GM18507 (cell line): Measurements from ENCODE around the gene SLC25A39.
"Not testable (repeated sequence)": the region's sequence is repeated elsewhere in the genome, so short reads cannot be mapped to it uniquely, and the experiment has no call there.

Source experiments
- DNase-seq: peaks from one replicate; pipeline ENCODE4 v3.0.0; 2011; ENCODE audit warnings: low read depth; ENCODE audit not compliant: insufficient read length; ENCODE audit errors: extremely low spot score
- FAIRE-seq: peaks from 2 replicates; lab custom pipeline; 2011; peaks lifted over from hg19 to GRCh38; lab: Jason Lieb, UNC

The SLC25A39 gene

GRCh38 chr17:44340553-44340952, 15.9 kb upstream of the SLC25A39 start:
- FAIRE-seq, DNase-seq: not testable (repeated sequence)

GRCh38 chr17:44338702-44339101, 14.1 kb upstream of the SLC25A39 start:
- FAIRE-seq: no peak

GRCh38 chr17:44335968-44336367, 11.3 kb upstream of the SLC25A39 start:
- FAIRE-seq: no peak
- no peak for DNase-seq

More at GRCh38 chr17:44338702-44339101, 14.1 kb upstream of the SLC25A39 start:
- no peak for DNase-seq

- DNase-seq (no peak), FAIRE-seq (no peak)
Observed at GRCh38 chr17:44335564-44335963, 10.9 kb upstream of the SLC25A39 start.

GRCh38 chr17:44334727-44335126, 10.1 kb upstream of the SLC25A39 start:
- FAIRE-seq (peak; percentile 21), DNase-seq (no peak)

GRCh38 chr17:44334315-44334714, 9.7 kb upstream of the SLC25A39 start:
- FAIRE-seq: no peak
- no peak for DNase-seq

- DNase-seq (no peak), FAIRE-seq (no peak)
Observed at GRCh38 chr17:44333371-44333770, 8.7 kb upstream of the SLC25A39 start.

- FAIRE-seq (peak; percentile 93), DNase-seq (no peak)
Observed at GRCh38 chr17:44331249-44331760, 6.7 kb upstream of the SLC25A39 start.

GRCh38 chr17:44330263-44330662, 5.6 kb upstream of the SLC25A39 start:
- DNase-seq, FAIRE-seq: not testable (repeated sequence)

GRCh38 chr17:44329516-44329915, 4.9 kb upstream of the SLC25A39 start:
- not testable (repeated sequence) for DNase-seq, FAIRE-seq

GRCh38 chr17:44327715-44328449, 3.3 kb upstream of the SLC25A39 start:
- DNase-seq (no peak), FAIRE-seq (no peak)

GRCh38 chr17:44326861-44327444, 2.3 kb upstream of the SLC25A39 start:
- DNase-seq: peak; percentile 79
- peak; percentile 86 for FAIRE-seq

GRCh38 chr17:44324092-44324570, 492 bp downstream of the SLC25A39 start:
- DNase-seq (no peak), FAIRE-seq (no peak)

- no peak for FAIRE-seq
Observed at GRCh38 chr17:44323359-44324091, 1.1 kb downstream of the SLC25A39 start.

GRCh38 chr17:44322236-44322895, 2.3 kb downstream of the SLC25A39 start:
- FAIRE-seq: no peak
- DNase-seq: no peak

More at GRCh38 chr17:44323359-44324091, 1.1 kb downstream of the SLC25A39 start:
- no peak for DNase-seq

- DNase-seq: no peak
- no peak for FAIRE-seq
Observed at GRCh38 chr17:44321246-44322120, 3.1 kb downstream of the SLC25A39 start.

GRCh38 chr17:44320066-44320465, 4.6 kb downstream of the SLC25A39 start:
- DNase-seq (no peak), FAIRE-seq (no peak)

- DNase-seq (no peak), FAIRE-seq (no peak)
Observed at GRCh38 chr17:44318077-44318892, 6.3 kb downstream of the SLC25A39 start.
